HG03060 (cell line): Measurements from ENCODE around the gene SEPTIN3.
"Not testable (repeated sequence)": the region's sequence is repeated elsewhere in the genome, so short reads cannot be mapped to it uniquely, and the experiment has no call there.

Experiments used
- ATAC-seq: cut with Tn5 transposase; IDR thresholded peaks from one replicate; pipeline ENCODE4 v1.9.1; 2021; ENCODE audit warnings: low read depth, moderate number of reproducible peaks; ENCODE audit not compliant: unreplicated experiment

Gene SEPTIN3

DNA sequence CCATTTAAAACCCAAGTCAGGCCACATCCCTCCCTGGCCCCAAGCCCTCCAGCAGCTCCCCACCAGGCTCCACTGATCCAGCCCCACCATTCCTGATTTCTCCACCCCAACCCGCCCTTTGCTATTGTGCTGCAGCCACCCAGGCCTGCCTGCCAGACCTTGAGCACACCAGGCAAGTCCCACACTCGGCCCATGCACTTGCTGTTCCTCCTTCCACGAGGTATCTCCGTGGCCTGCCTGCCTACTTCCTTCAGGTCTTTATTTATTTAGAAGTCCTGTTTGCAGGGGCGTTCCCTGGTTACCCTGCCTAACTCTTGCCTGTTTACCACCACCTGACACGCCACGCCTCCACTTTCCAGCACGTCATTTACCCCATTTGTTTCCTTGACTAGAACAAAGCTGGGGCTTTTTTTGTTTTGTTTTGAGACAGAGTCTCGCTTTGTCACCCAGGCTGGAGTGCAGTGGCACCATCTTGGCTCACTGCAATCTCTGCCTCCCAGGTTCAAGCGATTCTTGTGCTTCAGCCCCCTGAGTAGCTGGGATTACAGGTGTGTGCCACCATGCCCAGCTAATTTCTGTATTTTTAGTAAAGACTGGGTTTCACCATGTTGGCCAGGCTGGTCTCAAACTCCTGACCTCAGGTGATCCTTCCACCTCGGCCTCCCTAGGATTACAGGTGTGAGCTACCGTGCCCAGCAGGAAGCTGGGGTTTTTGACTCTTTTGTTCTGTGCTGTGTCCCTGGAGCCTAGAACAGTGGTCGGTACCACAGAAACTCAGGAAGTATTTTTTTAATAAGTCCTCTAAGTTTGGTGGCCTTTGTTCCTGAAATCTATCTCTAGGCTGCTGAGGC, 29.0 kb upstream of the SEPTIN3 start:
- peak; percentile 35 for ATAC-seq

DNA sequence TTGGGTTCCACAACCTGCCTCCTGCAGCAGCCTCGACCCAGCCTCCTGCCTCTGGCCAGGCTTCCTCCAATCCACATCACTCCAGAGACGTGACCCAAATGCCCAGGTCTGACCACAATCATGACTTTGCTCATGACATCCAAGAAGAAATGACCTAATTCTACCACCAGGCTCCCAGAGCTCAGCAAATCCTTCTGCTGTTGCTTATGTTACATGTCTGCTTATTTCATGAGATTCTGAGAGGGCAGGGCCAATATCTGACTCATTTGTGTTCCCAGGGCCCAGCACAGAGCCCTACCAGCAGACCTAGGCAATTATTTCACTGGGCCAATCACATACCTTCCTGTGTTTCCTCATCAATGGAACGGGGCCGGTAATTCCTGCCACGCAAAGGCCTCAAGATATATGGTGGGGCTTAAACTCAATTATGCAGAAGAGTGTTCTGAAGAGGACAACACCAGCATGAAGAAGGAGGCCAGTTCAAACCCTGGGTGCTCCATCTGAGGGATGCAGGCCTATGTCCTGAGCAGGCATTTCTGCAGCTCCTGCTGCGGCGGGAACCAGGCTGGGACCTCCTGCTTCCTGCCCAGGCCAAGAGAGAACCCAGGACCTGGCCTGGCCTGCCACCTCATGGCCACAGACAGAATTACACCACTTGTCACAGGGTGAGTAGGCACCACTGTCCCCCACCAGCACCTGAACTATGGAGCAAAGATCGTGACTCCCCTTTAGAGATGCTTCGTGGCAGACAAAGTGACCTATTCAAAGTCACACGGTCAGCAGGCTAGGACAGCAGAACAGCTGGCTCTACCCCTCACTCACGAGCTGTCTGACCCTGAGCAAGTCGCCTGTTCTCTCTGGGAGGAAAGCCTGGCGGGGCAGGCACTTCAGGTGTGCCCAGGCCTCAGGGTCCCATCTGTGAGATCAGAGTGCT, 28.1 kb upstream of the SEPTIN3 start:
- no peak for ATAC-seq

GRCh38 chr22:41943661-41944209, 25.5 kb upstream of the SEPTIN3 start:
- ATAC-seq, result no peak

GRCh38 chr22:41946629-41947423, 22.4 kb upstream of the SEPTIN3 start, which contains the start of gene CENPM:
TSS of gene CENPM (minus strand) at chr22:41947152. CDS start at chr22:41947076, 76 bp downstream.
- peak; percentile 47 for ATAC-seq

DNA sequence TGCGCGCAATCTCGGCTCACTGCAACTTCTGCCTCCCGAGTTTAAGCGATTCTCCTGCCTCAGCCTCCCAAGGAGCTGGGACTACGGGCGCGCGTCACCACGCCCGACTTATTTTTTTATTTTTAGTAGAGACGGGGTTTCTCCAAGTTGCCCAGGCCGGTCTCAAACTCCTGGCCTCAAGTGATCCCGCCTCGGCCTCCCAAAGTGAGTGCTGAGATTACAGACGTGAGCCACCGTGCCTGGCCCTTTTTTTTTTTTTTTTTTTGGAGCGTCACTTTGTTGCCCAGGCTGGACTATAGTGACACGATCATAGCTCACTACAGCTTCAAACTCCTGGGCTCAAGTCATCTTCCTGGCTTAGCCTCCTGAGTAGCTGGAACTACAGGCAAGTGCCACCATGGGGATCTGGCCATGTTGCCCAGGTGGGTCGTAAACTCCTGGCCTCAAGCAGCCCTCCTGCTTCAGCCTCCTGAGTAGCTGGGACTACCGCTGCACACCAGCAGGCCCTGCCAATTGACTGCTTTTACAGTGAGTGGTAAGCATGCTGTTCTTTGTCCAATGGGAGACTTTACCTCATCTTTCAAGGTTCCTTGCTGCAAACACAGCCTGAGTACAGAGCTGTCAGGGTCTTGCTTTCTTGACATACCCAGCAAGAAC, 21.7 kb upstream of the SEPTIN3 start:
- no peak for ATAC-seq

DNA sequence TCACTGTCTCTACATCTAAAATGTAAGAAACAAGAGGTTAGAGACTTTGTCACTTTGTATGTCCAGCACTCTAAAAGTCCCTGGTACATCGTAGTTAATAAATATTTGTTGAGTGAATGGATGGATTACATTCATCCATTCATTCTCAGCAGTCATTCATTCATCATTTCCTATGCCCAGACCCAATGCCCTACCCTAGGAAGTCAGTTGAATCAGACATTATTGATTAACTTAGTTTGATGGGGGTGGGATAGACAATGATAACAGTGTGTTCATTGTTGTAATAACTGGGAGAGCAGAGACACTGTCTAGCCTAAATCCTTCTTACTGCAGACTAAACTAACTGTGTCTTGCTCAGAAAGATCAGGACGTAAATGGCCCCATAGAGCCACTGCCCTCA, 21.1 kb upstream of the SEPTIN3 start:
- ATAC-seq, result no peak

DNA sequence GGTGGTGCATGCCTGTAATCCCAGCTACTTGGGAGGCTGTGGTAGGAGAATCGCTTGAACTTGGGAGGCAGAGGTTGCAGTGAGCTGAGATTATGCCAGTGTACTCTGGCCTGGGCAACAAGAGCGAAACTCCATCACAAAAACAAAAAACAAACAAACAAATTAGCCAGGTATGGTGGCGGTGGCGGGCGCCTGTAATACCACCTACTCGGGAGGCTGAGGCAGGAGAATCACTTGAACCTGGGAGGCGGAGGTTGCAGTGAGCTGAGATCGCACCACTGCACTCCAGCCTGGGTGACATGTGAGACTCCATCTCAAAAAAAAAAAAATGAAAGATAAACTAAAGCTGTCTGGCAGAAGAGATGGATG, 20.3 kb upstream of the SEPTIN3 start:
- ATAC-seq, result not testable (repeated sequence)

- ATAC-seq, result no peak
These were observed 19.8 kb upstream of the SEPTIN3 start for GRCh38 chr22:41949297-41949965.

DNA sequence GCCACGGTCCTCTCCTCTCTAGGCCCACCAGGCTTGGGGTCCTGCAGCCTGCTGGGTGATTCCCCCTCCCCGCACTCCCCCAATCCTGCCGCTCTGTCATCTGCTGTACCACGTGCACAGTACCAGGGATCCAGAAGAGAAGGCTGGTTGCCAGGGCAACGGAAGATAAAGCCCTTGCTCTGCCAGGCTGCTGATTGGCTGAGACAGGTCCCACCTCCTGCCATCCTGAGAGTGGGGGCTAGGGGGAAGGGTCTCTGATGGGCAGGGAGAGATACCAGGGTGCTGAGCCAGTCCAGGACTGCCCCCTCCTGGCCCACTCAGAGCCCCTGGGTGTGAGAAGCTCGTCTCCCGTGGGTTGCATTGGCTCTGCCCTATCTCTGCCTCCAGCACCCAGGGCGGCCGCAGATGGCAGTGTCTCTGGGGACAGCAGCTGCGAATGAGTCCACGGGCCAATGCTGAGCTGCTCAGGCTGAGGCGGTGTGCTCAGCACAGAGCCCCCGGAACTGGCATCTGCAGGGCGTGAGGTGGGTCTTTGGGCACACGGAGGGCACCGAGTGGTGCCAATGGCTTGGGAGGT, 17.3 kb upstream of the SEPTIN3 start, which contains the start of gene SMIM45:
Gene SMIM45 (plus strand): TSS at position 253 of the 577 bp plus-strand sequence.
- ATAC-seq, result no peak

- no peak for ATAC-seq
These were observed 16.5 kb upstream of the SEPTIN3 start for GRCh38 chr22:41952713-41953112.

DNA sequence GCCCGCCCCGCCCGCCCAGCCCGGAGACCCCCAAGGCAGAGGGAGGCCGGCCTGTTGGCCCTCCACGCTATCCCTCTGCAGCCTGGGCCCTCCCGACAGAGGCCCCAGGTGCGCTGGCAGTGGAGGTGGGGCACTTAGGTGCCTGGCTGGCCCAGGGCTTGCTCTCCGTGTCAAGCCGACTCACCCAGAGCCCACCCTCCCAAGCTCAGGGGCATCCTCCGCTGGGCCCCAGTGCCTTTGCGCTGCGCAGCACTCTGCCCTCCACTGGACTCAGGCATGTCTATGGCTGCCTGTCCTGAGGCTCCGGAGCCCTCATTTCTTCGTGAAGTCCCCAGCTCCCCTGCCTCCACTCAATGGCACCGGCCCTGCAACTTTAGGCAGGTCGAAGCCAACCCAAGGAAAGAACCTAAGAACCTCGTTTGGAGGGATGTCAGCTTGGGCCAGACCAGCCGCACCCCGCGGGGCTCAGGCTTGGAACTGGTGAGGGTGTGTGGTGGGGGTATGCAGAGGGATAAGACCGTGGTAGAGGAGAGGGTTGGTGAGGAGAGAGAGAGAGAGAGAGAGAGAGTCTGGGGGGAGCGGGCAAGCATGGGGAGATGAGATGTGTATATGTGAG, 11.2 kb upstream of the SEPTIN3 start:
- no peak for ATAC-seq

GRCh38 chr22:41963453-41964111, 5.7 kb upstream of the SEPTIN3 start:
- ATAC-seq, result no peak

- ATAC-seq, result no peak
These were observed 5.1 kb upstream of the SEPTIN3 start for GRCh38 chr22:41964112-41964491.

DNA sequence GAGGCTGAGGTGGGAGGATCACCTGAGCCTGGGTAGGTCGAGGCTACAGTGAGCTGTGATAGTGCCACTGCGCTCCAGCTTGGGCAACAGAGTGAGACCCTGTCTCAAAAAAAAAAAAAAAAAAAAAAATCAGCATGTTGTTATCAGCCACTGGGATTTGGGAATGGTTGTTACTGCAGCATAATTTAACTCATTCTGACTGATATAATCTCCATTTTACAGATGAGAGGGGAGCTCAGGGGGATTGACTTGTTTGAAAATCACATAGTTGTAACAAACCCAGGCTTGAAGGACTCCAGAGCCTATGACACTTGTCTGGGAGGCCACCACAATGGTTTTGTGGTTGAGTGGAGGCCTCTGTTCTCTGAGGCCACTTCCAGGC, 3.0 kb upstream of the SEPTIN3 start:
- ATAC-seq, result no peak

DNA sequence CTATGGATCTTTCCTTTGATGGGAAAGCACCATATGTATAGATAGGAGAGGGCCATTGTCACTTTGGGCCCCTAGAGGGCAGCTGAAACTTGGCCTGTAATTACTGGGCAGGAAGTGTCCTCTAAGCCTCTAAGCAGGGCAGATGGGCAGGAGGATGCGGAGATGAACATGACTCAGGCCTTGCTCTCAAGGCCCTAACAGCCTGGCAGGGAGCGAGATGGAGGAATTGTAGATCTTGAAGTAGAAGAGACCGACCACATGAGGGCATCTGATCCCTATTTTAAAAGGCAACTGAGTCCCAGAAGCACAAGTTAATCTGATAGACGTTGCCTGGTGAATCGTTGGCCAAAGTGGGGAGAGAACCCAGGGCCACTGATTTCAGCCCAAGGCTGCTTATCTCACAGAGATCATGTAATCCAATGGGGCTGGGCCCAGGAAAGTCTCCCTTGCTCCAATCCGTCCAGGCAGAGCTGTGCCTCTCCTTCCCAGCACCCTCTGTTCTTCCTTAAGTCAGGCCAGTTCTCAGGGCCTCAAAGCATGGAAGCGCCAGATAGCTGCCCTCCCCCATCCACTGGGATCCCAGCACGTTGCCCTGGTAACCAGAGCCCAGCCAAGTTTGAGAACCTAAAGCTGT, 2.5 kb upstream of the SEPTIN3 start:
- ATAC-seq, result no peak

- ATAC-seq, result no peak
These were observed 642 bp upstream of the SEPTIN3 start for GRCh38 chr22:41968601-41969000.

- ATAC-seq, result no peak
These were observed 1.4 kb downstream of the SEPTIN3 start for GRCh38 chr22:41970601-41971000.
